HG03442 (cell line): ENCODE measurements around the gene NDUFS3.
"Not testable (repeated sequence)": the region's sequence is repeated elsewhere in the genome, so short reads cannot be mapped to it uniquely, and the experiment has no call there.

Experiments
- ATAC-seq: cut with Tn5 transposase; IDR thresholded peaks from one replicate; pipeline ENCODE4 v1.9.1; 2021; ENCODE audit warnings: mild to moderate bottlenecking, moderate library complexity; ENCODE audit not compliant: unreplicated experiment

NDUFS3 gene

GRCh38 chr11:47558695-47559094 is 20.2 kb upstream of the NDUFS3 start:
- ATAC-seq = no peak

- no peak for ATAC-seq
Measured at GRCh38 chr11:47560426-47560825, 18.4 kb upstream of the NDUFS3 start.

DNA sequence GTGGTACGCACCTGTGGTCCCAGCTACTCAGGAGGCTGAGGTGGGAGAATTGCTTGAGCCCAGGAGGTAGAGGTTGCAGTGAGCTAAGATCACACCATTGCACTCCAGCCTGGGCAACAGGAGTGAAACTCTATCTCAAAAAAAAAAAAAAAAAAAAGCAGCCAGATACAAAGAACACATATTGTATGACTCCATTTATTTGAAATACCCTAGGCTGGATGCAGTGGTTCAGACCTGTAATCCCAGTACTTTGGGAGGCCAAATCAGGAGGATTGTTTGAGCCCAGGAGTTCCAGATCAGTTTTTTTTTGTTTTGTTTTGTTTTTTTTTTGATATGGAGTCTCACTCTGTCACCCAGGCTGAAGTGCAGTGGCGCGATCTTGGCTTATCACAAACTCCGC is 16.5 kb upstream of the NDUFS3 start:
- ATAC-seq = not testable (repeated sequence)

- ATAC-seq = not testable (repeated sequence)
Measured at GRCh38 chr11:47564366-47564765, 14.5 kb upstream of the NDUFS3 start.

DNA sequence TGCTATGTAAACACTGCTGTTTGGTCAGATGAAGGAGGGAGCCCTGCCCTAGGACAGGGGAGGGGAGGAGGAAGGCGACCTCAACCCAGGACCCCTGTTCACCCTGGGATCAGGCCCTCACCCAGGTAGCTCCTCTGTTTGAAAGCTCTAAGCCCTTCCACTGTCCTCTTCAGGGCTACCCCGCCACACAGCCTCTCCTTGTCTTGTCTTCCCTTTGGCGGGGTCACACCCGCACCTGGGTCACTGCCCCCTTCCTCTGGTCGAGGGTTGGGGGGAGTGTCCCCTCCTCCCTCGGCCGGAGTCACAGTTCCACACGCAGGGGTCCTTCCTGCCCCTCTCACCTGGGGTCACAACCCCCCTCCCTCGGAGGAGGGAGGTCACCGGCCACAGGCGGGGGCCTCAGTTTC is 13.9 kb upstream of the NDUFS3 start:
- no peak for ATAC-seq

DNA sequence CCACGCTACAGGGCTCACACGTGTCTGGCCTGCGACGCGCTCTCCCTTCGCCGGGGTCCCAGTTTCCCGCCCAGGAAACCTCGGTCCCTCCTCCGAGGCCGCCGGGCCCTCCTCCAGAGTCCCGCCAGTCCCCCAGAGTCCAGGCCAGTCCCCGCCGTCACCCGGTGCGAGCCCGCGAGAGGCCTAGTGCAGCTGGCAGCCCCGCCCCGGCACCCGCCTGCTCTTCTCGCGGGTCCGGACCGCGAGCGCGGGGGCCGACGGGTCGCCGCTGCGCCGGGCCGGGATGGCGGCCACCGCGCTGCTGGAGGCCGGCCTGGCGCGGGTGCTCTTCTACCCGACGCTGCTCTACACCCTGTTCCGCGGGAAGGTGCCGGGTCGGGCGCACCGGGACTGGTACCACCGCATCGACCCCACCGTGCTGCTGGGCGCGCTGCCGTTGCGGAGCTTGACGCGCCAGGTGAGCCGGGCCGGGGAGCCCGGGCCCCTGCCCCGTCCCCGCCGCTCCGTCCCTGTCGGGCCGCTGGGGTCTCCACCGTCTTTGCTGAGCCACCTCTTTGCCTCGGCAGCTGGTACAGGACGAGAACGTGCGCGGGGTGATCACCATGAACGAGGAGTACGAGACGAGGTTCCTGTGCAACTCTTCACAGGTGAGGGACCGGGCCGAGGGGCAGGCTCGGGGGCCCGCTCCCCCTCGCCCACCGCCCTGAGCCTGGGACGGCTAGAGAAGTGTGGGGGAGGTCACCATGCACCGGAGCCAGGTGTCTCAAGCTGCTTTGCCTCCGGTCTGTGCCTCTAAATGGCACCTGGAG is 13.3 kb upstream of the NDUFS3 start, which contains the start of gene PTPMT1:
Gene PTPMT1 (plus strand): TSS at position 260 of the 809 bp plus-strand sequence. CDS start 24 bp downstream, at position 284.
- ATAC-seq = peak; percentile 82

GRCh38 chr11:47566149-47566698 is 12.7 kb upstream of the NDUFS3 start:
- no peak for ATAC-seq

- no peak for ATAC-seq
Measured at GRCh38 chr11:47569646-47570045, 9.2 kb upstream of the NDUFS3 start.

GRCh38 chr11:47570651-47571356 is 8.1 kb upstream of the NDUFS3 start:
- ATAC-seq = no peak

- no peak for ATAC-seq
Measured at GRCh38 chr11:47571357-47571729, 7.5 kb upstream of the NDUFS3 start.

- ATAC-seq = no peak
Measured at GRCh38 chr11:47571895-47572294, 7.0 kb upstream of the NDUFS3 start.

- ATAC-seq = no peak
Measured at GRCh38 chr11:47572715-47573255, 6.1 kb upstream of the NDUFS3 start.

- no peak for ATAC-seq
Measured at GRCh38 chr11:47573321-47573720, 5.6 kb upstream of the NDUFS3 start.

DNA sequence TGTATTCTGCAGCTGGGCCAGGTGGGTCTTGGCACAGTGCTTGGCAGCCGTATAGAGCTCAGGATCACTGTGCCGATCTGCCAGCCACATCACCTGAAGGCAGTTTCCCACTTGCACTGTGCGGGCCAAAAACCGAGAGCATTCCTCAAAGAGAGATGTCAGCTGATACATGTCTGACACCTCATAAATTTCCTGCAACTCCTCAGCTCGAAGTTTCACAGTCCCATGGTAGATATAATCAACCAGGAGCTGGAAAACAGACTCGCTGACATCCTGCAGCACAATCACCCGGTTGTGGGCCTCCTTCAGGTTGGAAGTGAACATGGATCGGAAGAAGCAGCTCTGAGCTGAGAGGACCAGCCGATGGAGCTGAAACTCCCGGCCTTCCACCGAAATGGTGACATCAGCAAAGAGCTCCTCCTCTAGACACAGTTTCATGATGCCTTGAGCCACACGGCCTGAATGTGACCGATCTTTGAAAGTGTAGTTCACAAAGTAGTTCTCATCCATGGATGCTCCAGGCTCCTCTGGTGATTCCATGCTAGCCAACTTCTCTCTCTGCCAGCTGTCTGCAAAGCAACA is 1.3 kb upstream of the NDUFS3 start:
- ATAC-seq = no peak

- no peak for ATAC-seq
Measured at GRCh38 chr11:47583844-47584243, 5.0 kb downstream of the NDUFS3 start.

DNA sequence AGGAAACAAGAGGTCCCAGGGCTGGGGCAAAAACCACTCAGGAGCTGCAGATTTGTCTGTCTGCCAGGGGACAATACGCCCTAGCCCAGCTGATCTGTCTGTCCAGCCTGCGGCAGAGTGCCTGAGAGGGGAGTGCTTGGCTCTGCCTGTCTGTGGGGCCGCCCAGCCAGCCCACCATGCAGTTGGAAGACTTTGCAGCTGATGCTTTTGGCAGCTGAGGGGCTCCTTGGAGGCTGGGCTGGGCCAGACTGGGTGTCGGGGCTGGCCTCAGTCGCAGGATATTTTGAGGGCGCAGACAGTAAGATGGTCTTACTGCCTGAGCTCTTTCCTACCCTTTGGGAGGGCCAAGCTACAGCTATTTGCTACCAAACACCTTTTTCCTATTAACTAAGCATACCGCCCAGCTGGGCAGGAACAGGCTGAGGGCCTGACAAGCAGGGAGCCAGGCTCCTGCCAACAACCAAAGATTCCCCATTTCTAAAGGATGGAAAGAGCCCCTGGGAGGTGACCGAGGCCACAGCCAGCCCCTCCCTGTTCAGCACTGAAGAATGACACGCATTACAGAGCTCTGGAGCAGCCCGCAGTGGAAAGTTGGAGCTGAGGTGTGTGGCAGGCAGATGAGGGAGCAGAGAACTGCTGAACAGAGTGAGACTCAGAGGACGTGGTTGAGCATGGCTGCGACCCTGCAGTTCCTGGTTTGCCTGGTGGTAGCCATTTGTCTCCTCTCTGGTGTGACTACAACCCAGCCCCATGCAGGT is 7.4 kb downstream of the NDUFS3 start, which contains the start of gene FAM180B:
Gene FAM180B (plus strand): TSS at position 581 of the 758 bp plus-strand sequence. CDS start 91 bp downstream, at position 672.
- no peak for ATAC-seq

DNA sequence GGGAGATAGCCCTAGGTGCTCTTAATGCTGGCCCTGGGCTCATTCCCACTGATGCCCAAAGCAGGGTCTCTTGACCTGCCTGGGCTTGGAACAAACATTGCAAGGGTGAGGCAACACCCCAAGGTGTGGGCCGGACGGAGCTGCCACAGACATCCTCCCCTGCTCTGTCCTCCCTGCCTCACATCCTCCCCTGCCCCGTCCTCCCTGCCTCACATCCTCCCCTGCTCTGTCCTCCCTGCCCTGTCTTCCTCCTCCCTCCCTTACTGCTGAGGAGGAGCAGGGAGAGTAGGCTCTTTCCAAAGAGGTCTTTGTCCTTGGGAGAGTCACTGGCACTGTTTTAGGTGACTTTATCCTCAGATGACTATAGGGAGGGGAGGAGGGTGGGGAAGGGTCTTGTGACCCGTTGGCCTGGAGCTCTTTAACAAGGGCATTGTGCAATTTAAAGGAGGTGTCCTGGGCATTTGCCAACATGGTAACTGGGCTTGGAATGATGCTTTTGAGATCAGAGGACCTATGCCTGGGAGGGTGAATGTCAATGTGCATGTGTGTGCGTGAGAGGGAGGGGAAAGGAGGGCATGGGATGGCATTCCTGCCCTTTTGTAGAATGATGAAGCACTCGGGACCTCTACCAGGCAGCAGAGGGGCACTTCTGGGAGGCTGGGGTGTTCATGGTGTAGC is 8.3 kb downstream of the NDUFS3 start:
- no peak for ATAC-seq

DNA sequence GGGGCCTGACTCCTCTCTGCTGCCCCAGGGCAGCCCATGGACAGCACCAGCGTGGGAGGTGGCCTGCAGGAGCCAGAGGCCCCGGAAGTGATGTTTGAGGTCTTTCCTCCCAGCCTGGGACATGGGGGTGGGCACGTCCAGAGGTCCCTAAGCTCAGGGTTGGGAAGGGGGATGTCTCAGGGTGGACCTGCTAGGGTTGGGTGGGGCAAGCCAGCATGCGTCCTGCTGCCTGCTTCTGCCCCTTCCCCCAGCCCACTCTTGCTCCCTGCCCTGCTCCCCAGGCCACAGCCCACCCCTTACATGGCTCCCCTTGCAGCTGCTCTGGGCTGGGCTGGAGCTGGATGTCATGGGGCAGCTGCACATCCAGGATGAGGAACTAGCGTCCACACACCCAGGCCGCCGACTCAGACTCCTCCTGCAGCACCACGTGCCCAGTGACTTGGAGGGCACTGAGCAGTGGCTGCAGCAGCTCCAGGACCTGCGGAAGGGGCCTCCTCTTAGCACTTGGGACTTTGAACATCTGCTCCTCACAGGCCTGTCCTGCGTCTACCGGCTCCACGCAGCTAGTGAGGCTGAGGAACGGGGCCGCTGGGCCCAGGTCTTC is 9.0 kb downstream of the NDUFS3 start:
- ATAC-seq = no peak

DNA sequence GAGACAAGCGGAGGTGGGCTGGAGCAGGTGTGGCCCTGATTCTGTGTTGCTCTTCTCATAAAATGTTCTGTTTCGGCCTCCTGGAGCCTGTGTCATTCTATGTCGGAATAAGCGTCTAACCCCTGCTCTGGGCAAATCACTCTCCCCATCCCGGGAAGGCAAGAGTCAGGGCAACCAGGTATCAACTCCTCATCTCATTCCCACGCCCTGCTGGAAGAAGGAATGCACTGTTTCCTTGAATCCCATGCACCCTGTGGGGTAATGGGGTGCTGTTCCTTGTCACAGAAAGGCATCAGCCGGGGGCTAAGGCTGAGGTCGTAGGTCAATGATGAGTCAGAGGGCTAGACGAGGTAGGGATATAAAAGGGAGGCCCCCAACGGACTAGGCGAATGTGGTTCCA is 10.2 kb downstream of the NDUFS3 start:
- no peak for ATAC-seq
